ENCODE measurements around the gene BCLAF3. TPM values are rescaled to one million over a fixed set of nuclear protein-coding genes. Genes with fewer than 3 reads are reported as not detected.

The BCLAF3 gene
- total RNA-seq, 2 experiments from 2014 or later: 5.5 to 7.6 TPM

- Mint-ChIP-seq H3K36me3 (no peaks in the 10 kb centered on the region), H3K9me3 (ENCODE audit: low read depth) (no peaks in the 10 kb centered on the region), H3K27me3 (no peaks in the 10 kb centered on the region), H3K27ac (no peak overlapping the region), H3K4me3 (no peak overlapping the region), H3K4me1 (no peaks in the 10 kb centered on the region)
- ATAC-seq: no peak
- DNase-seq: no peak
- CTCF ChIA-PET: interaction anchor here (1.3 kb wide), 1 partner anchor 101 kb away, joined by 3 read pairs; no protein-coding TSS in a partner anchor
Observed at GRCh38 chrX:20005883-20006282, 15.0 kb upstream of the BCLAF3 start.

DNA sequence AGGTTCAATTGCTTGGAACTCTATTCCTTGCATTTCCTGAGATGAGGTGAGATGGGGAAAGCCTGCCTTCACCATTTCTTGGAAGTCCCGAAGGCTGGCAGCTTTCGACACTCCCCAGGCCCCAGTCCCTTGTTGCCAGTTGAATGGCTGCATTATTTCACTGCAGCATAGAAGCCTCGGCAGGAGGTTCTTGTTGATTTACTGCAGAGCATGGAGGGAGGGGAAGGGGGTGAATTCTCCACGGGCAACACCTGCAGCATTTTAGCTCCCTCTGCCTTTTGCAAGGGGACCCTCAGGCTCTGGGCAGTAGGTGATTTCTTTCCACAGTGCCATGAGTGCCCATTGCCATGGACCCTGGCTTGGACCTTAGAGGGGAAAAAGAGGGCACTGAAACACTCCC is 10.7 kb upstream of the BCLAF3 start:
- no peak for DNase-seq
- Mint-ChIP-seq H3K4me3 (no peak overlapping the region), H3K4me1 (no peaks in the 10 kb centered on the region), H3K9me3 (ENCODE audit: low read depth) (no peaks in the 10 kb centered on the region), H3K27ac (no peak overlapping the region), H3K36me3 (no peaks in the 10 kb centered on the region), H3K27me3 (no peaks in the 10 kb centered on the region)
- CTCF ChIA-PET: no interaction called here
- no peak for ATAC-seq

GRCh38 chrX:19991350-19991718 is 473 bp upstream of the BCLAF3 start:
- CTCF ChIA-PET: interaction anchor here (1.0 to 3.0 kb wide), 2 partner anchors 86 to 279 kb away, joined by 3 to 15 read pairs; no protein-coding TSS in a partner anchor
- Mint-ChIP-seq H3K27ac (peak overlapping the region; percentile 83), H3K9me3 (ENCODE audit: low read depth) (no peaks in the 10 kb centered on the region), H3K4me1 (peaks cover 16% of the 10 kb centered on the region), H3K36me3 (peaks cover 2% of the 10 kb centered on the region), H3K4me3 (peak overlapping the region; percentile 64), H3K27me3 (no peaks in the 10 kb centered on the region)
- ATAC-seq (no peak), DNase-seq (no peak)

DNA sequence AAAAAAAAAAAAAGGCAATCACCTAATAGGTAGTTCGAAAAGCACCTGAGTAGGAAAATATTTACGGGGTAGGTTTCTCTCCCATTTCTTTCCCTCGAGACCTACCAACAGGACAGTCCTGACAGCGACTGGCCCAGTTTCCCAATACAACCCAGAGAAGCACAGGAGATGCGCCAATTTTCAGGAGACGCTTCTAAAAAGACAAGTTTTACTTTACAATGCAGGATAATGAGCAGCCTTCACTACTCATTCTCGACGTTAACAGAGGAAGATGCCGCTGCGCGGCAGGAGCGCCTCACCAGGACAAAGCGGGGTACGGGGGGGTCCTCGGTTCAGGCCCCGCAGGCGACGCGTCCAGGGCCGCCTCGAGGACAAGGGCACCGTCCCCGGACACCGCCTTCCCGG is 708 bp downstream of the BCLAF3 start:
- Mint-ChIP-seq H3K36me3 (peaks cover 3% of the 10 kb centered on the region), H3K27me3 (no peaks in the 10 kb centered on the region), H3K9me3 (ENCODE audit: low read depth) (no peaks in the 10 kb centered on the region), H3K4me3 (peak overlapping the region; percentile 86), H3K27ac (peak overlapping the region; percentile 75), H3K4me1 (peaks cover 16% of the 10 kb centered on the region)
- DNase-seq (no peak), ATAC-seq (peak; percentile 30)
- CTCF ChIA-PET: interaction anchor here (1.0 to 3.0 kb wide), 2 partner anchors 83 to 85 kb away, joined by 3 to 15 read pairs; no protein-coding TSS in a partner anchor

DNA sequence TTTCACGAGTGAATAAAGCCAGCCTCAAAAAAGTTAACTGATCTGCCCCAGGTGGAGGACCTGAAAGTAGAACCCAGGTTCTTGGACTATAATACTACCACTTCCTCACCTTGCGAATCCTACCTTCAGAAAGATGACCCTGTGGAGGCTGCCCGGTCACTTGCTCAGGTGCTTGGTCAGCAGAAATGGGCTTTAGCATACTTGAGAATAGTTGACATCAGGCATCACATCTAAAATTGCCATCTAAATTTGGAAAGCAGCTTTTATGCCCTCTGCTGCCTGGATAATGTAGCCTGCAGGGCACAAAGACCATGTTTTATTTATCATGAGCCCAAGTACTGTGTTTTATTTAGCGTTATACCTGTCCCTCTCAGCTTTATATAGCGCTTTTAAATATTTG is 3.0 kb downstream of the BCLAF3 start:
- DNase-seq (no peak), ATAC-seq (no peak)
- CTCF ChIA-PET: interaction anchor here (1.0 kb wide), 1 partner anchor 83 kb away, joined by 3 read pairs; no protein-coding TSS in a partner anchor
- Mint-ChIP-seq H3K27ac (no peak overlapping the region), H3K27me3 (no peaks in the 10 kb centered on the region), H3K36me3 (peaks cover 3% of the 10 kb centered on the region), H3K4me1 (peaks cover 16% of the 10 kb centered on the region), H3K4me3 (no peak overlapping the region), H3K9me3 (ENCODE audit: low read depth) (no peaks in the 10 kb centered on the region)

DNA sequence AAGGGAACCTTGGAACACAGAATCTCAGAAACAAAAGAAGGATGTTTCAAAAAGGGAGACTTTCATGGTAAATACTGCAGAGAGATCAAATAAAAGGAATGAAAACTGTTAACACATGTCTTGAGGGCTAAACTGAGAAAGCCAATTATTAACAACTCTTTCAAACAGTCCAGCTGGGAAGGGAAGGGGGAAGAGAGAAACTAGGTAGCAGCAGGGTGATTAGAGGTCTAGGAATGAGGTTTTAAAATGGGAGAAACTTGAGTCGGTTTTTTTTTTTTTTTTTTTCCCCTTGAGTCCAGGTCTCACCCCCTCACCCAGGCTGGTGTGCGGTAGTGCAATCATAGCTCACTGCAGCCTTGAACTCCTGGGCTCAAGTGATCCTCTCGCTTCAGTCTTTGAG is 4.3 kb downstream of the BCLAF3 start:
- peaks cover 3% of the 10 kb centered on the region for H3K36me3 Mint-ChIP-seq
- DNase-seq: no peak
- ATAC-seq: no peak
- H3K27me3 Mint-ChIP-seq: no peaks in the 10 kb centered on the region
- no peak overlapping the region for H3K4me3 Mint-ChIP-seq
- H3K4me1 Mint-ChIP-seq: peaks cover 13% of the 10 kb centered on the region
- H3K9me3 Mint-ChIP-seq (ENCODE audit: low read depth): no peaks in the 10 kb centered on the region
- H3K27ac Mint-ChIP-seq: no peak overlapping the region
- CTCF ChIA-PET: interaction anchor here (0.7 to 0.9 kb wide), 2 partner anchors 16 to 82 kb away, joined by 3 to 4 read pairs; no protein-coding TSS in a partner anchor

GRCh38 chrX:19981947-19982346 is 8.9 kb downstream of the BCLAF3 start:
- H3K27ac Mint-ChIP-seq: no peak overlapping the region
- no peak overlapping the region for H3K4me3 Mint-ChIP-seq
- no peaks in the 10 kb centered on the region for H3K9me3 Mint-ChIP-seq (ENCODE audit: low read depth)
- no peaks in the 10 kb centered on the region for H3K27me3 Mint-ChIP-seq
- H3K4me1 Mint-ChIP-seq: peaks cover 13% of the 10 kb centered on the region
- H3K36me3 Mint-ChIP-seq: peaks cover 15% of the 10 kb centered on the region
- ATAC-seq: no peak
- CTCF ChIA-PET: no interaction called here
- no peak for DNase-seq

GRCh38 chrX:19975845-19976244 is 15.0 kb downstream of the BCLAF3 start:
- CTCF ChIA-PET: no interaction called here
- DNase-seq (no peak), ATAC-seq (no peak)
- H3K36me3 Mint-ChIP-seq: peaks cover 24% of the 10 kb centered on the region
- H3K4me3 Mint-ChIP-seq: no peak overlapping the region
- H3K27ac Mint-ChIP-seq: no peak overlapping the region
- no peaks in the 10 kb centered on the region for H3K9me3 Mint-ChIP-seq (ENCODE audit: low read depth)
- H3K27me3 Mint-ChIP-seq: no peaks in the 10 kb centered on the region
- H3K4me1 Mint-ChIP-seq: peaks cover 22% of the 10 kb centered on the region

GRCh38 chrX:19972984-19973383 is 17.9 kb downstream of the BCLAF3 start:
- Mint-ChIP-seq H3K4me1 (peaks cover 18% of the 10 kb centered on the region), H3K36me3 (peaks cover 20% of the 10 kb centered on the region), H3K9me3 (ENCODE audit: low read depth) (no peaks in the 10 kb centered on the region), H3K27me3 (no peaks in the 10 kb centered on the region), H3K27ac (no peak overlapping the region), H3K4me3 (no peak overlapping the region)
- ATAC-seq (no peak), DNase-seq (no peak)
- CTCF ChIA-PET: interaction anchor here (1.3 kb wide), 1 partner anchor 68 kb away, joined by 3 read pairs; no protein-coding TSS in a partner anchor

GRCh38 chrX:19968276-19968675 is 22.6 kb downstream of the BCLAF3 start:
- Mint-ChIP-seq H3K36me3 (peaks cover 14% of the 10 kb centered on the region), H3K4me3 (no peak overlapping the region), H3K27ac (no peak overlapping the region), H3K9me3 (ENCODE audit: low read depth) (no peaks in the 10 kb centered on the region), H3K4me1 (peaks cover 21% of the 10 kb centered on the region), H3K27me3 (no peaks in the 10 kb centered on the region)
- ATAC-seq (no peak), DNase-seq (no peak)
- CTCF ChIA-PET: no interaction called here

DNA sequence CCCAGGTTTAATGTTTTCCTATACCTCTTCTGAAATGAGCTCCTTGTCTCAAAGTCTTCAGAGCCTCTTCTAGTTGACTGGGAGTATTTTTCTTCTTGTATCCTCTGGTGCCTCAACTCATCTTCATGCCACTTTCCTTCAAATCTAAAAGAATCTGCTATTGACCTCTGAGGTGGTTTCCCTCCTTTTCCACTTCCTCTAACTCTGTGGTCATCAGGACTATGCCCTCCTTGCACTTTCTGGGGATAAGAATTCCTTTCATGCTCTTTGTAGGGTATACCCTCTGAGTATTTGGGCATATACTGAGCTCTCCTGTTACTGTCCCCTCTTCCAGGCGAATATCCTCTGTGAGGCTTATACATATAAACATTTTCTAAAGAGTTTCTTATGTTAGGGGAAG is 24.8 kb downstream of the BCLAF3 start:
- CTCF ChIA-PET: no interaction called here

DNA sequence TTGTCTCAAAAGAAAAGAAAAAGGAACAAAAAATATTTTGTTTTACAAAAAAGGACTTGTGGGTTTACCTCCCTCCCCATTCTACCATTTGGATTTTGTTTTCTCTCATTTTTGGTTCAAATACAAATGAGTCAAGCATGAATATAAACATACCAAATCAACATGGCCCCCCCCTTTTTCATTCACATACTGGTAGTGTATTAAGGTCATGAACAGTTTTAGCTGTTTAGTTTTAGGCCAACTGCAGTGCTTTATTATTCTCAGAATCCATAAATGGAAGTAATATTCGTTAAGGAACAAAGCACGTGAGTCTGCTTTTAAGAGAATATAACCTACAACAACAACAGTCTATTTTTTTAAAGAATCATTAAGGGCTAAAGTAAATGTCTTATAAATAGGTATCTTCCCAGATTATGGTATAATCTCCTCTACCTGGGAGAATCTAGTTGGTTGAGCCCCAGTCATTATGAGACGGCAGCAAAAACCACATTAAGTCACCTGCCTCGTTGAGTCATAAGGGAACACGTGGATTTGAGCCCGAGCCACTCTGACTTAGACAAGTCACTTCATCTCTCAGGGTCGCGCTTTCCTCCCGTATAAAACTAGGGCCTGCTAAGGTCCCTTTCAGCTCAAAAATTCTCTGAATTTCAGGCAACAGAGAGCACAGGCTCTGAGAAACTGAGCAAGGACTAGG is 26.7 kb downstream of the BCLAF3 start:
- ATAC-seq (peak; percentile 92), DNase-seq (peak; percentile 62)
- Mint-ChIP-seq H3K36me3 (peaks cover 17% of the 10 kb centered on the region), H3K9me3 (ENCODE audit: low read depth) (no peaks in the 10 kb centered on the region), H3K27me3 (no peaks in the 10 kb centered on the region), H3K4me1 (peaks cover 18% of the 10 kb centered on the region), H3K4me3 (no peak overlapping the region), H3K27ac (no peak overlapping the region)
- CTCF ChIA-PET: no interaction called here

More for the DNA sequence above, 24.8 kb downstream of the BCLAF3 start:
- ATAC-seq (no peak), DNase-seq (no peak)
- no peaks in the 10 kb centered on the region for H3K9me3 Mint-ChIP-seq (ENCODE audit: low read depth)
- no peak overlapping the region for H3K27ac Mint-ChIP-seq
- H3K4me3 Mint-ChIP-seq: no peak overlapping the region
- no peaks in the 10 kb centered on the region for H3K27me3 Mint-ChIP-seq
- H3K4me1 Mint-ChIP-seq: peaks cover 16% of the 10 kb centered on the region
- H3K36me3 Mint-ChIP-seq: peaks cover 17% of the 10 kb centered on the region

DNA sequence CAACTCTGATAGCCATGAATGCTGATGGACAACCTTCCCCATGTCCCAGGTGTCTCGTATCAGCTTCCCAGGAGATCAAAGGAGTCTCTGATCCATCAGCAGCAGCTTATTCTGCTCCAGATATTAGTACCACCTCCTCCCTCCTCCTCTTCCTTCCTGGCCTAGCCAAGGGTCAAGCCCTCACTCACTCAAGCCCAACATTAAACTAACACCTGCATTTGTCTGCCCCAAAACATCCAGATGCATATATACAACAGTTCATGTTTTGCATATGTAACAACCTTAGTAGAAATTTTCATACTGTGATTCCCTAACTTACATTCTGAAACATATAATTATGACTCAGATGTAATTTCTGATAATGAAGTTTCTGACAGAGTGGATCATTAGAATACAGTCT is 29.9 kb downstream of the BCLAF3 start:
- ATAC-seq (no peak), DNase-seq (no peak)
- no peak overlapping the region for H3K27ac Mint-ChIP-seq

More for the DNA sequence above, 29.9 kb downstream of the BCLAF3 start:
- peaks cover 16% of the 10 kb centered on the region for H3K4me1 Mint-ChIP-seq
- peaks cover 11% of the 10 kb centered on the region for H3K36me3 Mint-ChIP-seq
- H3K4me3 Mint-ChIP-seq: no peak overlapping the region
- no peaks in the 10 kb centered on the region for H3K27me3 Mint-ChIP-seq
- CTCF ChIA-PET: no interaction called here
- H3K9me3 Mint-ChIP-seq (ENCODE audit: low read depth): no peaks in the 10 kb centered on the region
